K562 (cell line): ENCODE results near the gene SDR42E2. TPM values are rescaled to one million over a fixed set of nuclear protein-coding genes. Genes with fewer than 3 reads are reported as not detected.

ENCODE experiments used
- CCAR2 ChIP-seq: fragments of 200-400 bp; formaldehyde crosslinking; IDR thresholded peaks from 2 replicates; pipeline ENCODE4 v1.6.1; 2017; ENCODE audit warnings: mild to moderate bottlenecking, low read depth, low read length
- CREBBP ChIP-seq: IDR thresholded peaks from one replicate; pipeline ENCODE4 v1.6.1; 2012; ENCODE audit warnings: low read depth, mild to moderate bottlenecking, control low read depth, inconsistent platforms, low read length
- EP300 ChIP-seq: IDR thresholded peaks from 2 replicates; pipeline ENCODE4 v1.6.1; 2012; ENCODE audit warnings: low read length, improper control_type of control experiment
- ERF ChIP-seq: fragments of 450-650 bp; formaldehyde crosslinking; IDR thresholded peaks from 2 replicates; pipeline ENCODE4 v1.4.0; 2020; ENCODE audit warnings: mild to moderate bottlenecking, mixed read lengths
- JUN ChIP-seq, 2 experiments: sonication (generic) in 1 of 2; formaldehyde crosslinking in 1 of 2; IDR thresholded peaks; 2 replicates each; pipeline versions ENCODE4 v1.6.1 to v1.8.0; 2012 to 2022; ENCODE audit warnings: borderline replicate concordance in 2 of 2, mild to moderate bottlenecking in 2 of 2, improper control_type of control experiment in 1 of 2, low read depth in 1 of 2, low read length in 1 of 2, missing genetic modification reagents in 1 of 2
- KHSRP ChIP-seq: fragments of 450-650 bp; IDR thresholded peaks from 2 replicates; pipeline ENCODE4 v1.6.1; 2017
- KLF1 ChIP-seq: fragments of 450-650 bp; IDR thresholded peaks from 2 replicates; pipeline ENCODE4 v1.6.1; 2016; ENCODE audit warnings: missing genetic modification characterization, missing compliant biosample characterization
- KLF13 ChIP-seq: fragments of 450-650 bp; IDR thresholded peaks from 2 replicates; pipeline ENCODE4 v1.6.1; 2016; ENCODE audit warnings: missing genetic modification characterization, low read depth, mild to moderate bottlenecking, missing compliant biosample characterization, moderate library complexity, borderline replicate concordance
- LCOR ChIP-seq: sonication (generic); formaldehyde crosslinking; IDR thresholded peaks from 2 replicates; pipeline ENCODE4 v1.8.0; 2022; ENCODE audit warnings: mild to moderate bottlenecking, missing genetic modification reagents
- MCM2 ChIP-seq: fragments of 450-650 bp; IDR thresholded peaks from 2 replicates; pipeline ENCODE4 v1.6.1; 2017; ENCODE audit warnings: low read depth, mild to moderate bottlenecking
- NONO ChIP-seq, 2 experiments: fragments of 200-400 bp in 1 of 2; fragments of 450-650 bp in 1 of 2; formaldehyde crosslinking in 1 of 2; IDR thresholded peaks; 2 replicates each; pipeline ENCODE4 v1.6.1; 2017; ENCODE audit warnings: low read depth in 2 of 2, mild to moderate bottlenecking in 2 of 2, moderate library complexity in 2 of 2, low read length in 1 of 2
- NR4A1 ChIP-seq, 2 experiments: fragments of 250-450 bp in 1 of 2; fragments of 450-650 bp in 1 of 2; sonication (Bioruptor Pico) in 1 of 2; IDR thresholded peaks; 2 replicates each; pipeline versions ENCODE4 v1.4.0 to v1.6.1; 2016 to 2020; ENCODE audit warnings: mild to moderate bottlenecking in 2 of 2, missing compliant biosample characterization in 1 of 2, missing genetic modification characterization in 1 of 2, moderate library complexity in 1 of 2
- RERE ChIP-seq: sonication (generic); formaldehyde crosslinking; IDR thresholded peaks from 2 replicates; pipeline ENCODE4 v1.8.0; 2023; ENCODE audit warnings: missing genetic modification reagents, mild to moderate bottlenecking, borderline replicate concordance
- SRSF7 ChIP-seq: fragments of 200-400 bp; formaldehyde crosslinking; optimal IDR thresholded peaks from 2 replicates; pipeline ENCODE3; 2017; ENCODE audit warnings: mild to moderate bottlenecking, low read depth, low read length
- ZNF507 ChIP-seq: conservative IDR thresholded peaks from 2 replicates; pipeline ENCODE4 v1.6.1; 2017; ENCODE audit warnings: missing genetic modification characterization, missing compliant biosample characterization
- ZNF57 ChIP-seq: fragments of 450-650 bp; formaldehyde crosslinking; IDR thresholded peaks from 2 replicates; pipeline ENCODE4 v1.4.0; 2020; ENCODE audit warnings: mild to moderate bottlenecking, moderate library complexity
- polyA plus RNA-seq, 8 experiments: library from polyadenylated mRNA; depleted of rRNA in 4 of 8; stranded (reverse) in 5 of 8; unstranded in 3 of 8; fragments of >200 nt; fragmentation: Nextera tagmentation in 2 of 8; fragmentation: Illumina TruSeq in 1 of 8; extraction: Ambion mirVana in 2 of 8; extraction: Trizol in 1 of 8; gene quantifications; 2 replicates each; pipeline versions ENCODE4 v1.2.1 to v1.2.3, GENCODE V29; 2011 to 2014; ENCODE audit warnings: inconsistent platforms in 1 of 8, missing spikeins in 1 of 8
- total RNA-seq, 7 experiments: library from RNA; depleted of rRNA in 6 of 7; stranded (reverse); fragments of >200 nt in 6 of 7; fragmentation: Illumina TruSeq in 2 of 7; extraction: Trizol in 2 of 7; gene quantifications; 2 replicates each; pipeline versions ENCODE4 v1.2.1 to v1.2.3, GENCODE V29; 2011 to 2021; ENCODE audit warnings: low replicate concordance in 1 of 7
- TF ChIP-seq, protein P1 (sequence below): fragments of 200-800 bp; sonication (Bioruptor generic); IDR thresholded peaks from 2 replicates; pipeline ENCODE4 v1.6.1; 2017; ENCODE audit warnings: missing genetic modification characterization, missing compliant biosample characterization
- TF ChIP-seq, protein P2 (sequence below): fragments of 450-650 bp; IDR thresholded peaks from 2 replicates; pipeline ENCODE4 v1.6.1; 2016; ENCODE audit warnings: borderline replicate concordance

SDR42E2 gene
- total and polyA plus RNA-seq, 9 of the 15 experiments (the other 6 are each of a cell fraction or from before 2014, with no cell fraction given) = 0.03 to 0.07 (median 0.04) TPM; not detected in 4

DNA sequence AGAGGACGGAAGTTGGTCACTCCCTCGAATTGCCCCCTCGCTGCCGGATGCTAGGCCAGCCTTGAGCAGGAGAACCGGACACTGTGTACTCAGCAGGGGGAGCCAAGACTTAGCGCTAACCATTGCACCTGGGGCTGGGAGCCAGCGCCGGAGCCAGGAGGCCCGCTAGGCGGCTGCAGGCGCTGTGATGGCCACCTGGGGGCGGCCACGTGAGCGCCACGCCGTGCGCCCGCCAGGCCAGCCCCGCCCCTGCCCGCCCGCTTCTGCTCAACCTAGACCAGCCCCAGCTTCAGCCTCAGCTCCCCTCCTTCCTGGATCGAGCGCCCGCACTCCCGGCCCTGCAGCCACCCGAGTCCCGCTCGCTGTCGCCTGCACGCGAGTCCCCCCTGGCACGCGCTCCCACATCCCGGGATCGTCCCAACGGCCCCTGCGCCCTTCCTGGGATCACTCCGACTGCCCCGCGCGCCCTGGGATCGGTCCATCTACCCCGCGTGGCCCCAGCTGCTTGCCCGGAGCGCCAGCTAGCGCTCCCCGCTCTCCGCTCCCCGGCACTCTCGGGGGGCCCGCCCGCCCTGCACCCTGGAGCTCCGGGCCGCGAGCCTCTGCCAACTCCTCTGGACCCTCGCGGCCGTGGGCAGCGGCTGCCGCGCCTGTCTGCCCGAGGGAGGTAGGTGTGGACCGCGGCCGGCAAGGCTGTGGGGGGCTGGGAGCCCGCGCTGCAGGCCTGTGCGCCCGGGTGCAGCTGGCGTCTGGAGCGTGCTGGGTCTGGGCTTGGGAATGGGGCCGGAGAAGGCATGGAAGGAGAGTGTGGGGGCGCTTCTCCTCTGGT lies 43.9 kb downstream of the SDR42E2 start, which contains the start of gene EEF2K (continued):
- TF ChIP-seq, protein P1, sequence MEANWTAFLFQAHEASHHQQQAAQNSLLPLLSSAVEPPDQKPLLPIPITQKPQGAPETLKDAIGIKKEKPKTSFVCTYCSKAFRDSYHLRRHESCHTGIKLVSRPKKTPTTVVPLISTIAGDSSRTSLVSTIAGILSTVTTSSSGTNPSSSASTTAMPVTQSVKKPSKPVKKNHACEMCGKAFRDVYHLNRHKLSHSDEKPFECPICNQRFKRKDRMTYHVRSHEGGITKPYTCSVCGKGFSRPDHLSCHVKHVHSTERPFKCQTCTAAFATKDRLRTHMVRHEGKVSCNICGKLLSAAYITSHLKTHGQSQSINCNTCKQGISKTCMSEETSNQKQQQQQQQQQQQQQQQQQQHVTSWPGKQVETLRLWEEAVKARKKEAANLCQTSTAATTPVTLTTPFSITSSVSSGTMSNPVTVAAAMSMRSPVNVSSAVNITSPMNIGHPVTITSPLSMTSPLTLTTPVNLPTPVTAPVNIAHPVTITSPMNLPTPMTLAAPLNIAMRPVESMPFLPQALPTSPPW (CRISPR knock-in tag) = peak; percentile 91
- TF ChIP-seq NONO (IDR thresholded peaks at IDR 0.05; ENCODE audit: low read depth in 2 of 2, low read length in 1 of 2) (peak in 1 of 2 experiments; percentile 91; a peak in 3 of 4 replicates), CREBBP (no peak), MCM2 (no peak), CCAR2 (no peak), EP300 (peak; percentile 65), NR4A1 (CRISPR knock-in tag; IDR thresholded peaks at IDR 0.05) (no peak), NR4A1 (tag; IDR thresholded peaks at IDR 0.05) (peak; percentile 58; the same call in 1 of the 2 replicates), SRSF7 (no peak), KLF1 (tag) (peak; percentile 58; the same call in 1 of the 2 replicates), KLF13 (tag) (peak; percentile 82; the same call in 1 of the 2 replicates), LCOR (peak; percentile 85), RERE (CRISPR knock-in tag) (no peak), ZNF507 (tag) (no peak), ERF (CRISPR knock-in tag) (no peak), ZNF57 (CRISPR knock-in tag) (no peak), JUN (IDR thresholded peaks at IDR 0.05; ENCODE audit: borderline replicate concordance, low read depth, low read length) (peak; percentile 72; the same call in 1 of the 2 replicates), JUN (CRISPR knock-in tag; IDR thresholded peaks at IDR 0.05; ENCODE audit: borderline replicate concordance) (no peak), KHSRP (no peak)
- TF ChIP-seq, protein P2, sequence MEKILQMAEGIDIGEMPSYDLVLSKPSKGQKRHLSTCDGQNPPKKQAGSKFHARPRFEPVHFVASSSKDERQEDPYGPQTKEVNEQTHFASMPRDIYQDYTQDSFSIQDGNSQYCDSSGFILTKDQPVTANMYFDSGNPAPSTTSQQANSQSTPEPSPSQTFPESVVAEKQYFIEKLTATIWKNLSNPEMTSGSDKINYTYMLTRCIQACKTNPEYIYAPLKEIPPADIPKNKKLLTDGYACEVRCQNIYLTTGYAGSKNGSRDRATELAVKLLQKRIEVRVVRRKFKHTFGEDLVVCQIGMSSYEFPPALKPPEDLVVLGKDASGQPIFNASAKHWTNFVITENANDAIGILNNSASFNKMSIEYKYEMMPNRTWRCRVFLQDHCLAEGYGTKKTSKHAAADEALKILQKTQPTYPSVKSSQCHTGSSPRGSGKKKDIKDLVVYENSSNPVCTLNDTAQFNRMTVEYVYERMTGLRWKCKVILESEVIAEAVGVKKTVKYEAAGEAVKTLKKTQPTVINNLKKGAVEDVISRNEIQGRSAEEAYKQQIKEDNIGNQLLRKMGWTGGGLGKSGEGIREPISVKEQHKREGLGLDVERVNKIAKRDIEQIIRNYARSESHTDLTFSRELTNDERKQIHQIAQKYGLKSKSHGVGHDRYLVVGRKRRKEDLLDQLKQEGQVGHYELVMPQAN = peak; percentile 72
